Mammary epithelial cell (primary cell): Measurements from ENCODE around the gene GON4L.

ENCODE experiments used
- EZH2 ChIP-seq: IDR thresholded peaks from 2 replicates; pipeline ENCODE4 v1.6.1; 2012; ENCODE audit warnings: low read length, inconsistent platforms, borderline replicate concordance
- TF ChIP-seq, protein P1 (sequence below), 2 donors: IDR thresholded peaks in 1 of 2; conservative IDR thresholded peaks in 1 of 2; 2 replicates each; pipeline ENCODE4 v1.5.1; 2011 to 2012; ENCODE audit warnings: inconsistent platforms in 2 of 2, low read length in 2 of 2, mild to moderate bottlenecking in 2 of 2, control low read depth in 1 of 2, low read depth in 1 of 2; ENCODE audit not compliant: insufficient read depth in 1 of 2; ENCODE audit errors: extremely low read depth in 1 of 2

- TF ChIP-seq, protein P1, sequence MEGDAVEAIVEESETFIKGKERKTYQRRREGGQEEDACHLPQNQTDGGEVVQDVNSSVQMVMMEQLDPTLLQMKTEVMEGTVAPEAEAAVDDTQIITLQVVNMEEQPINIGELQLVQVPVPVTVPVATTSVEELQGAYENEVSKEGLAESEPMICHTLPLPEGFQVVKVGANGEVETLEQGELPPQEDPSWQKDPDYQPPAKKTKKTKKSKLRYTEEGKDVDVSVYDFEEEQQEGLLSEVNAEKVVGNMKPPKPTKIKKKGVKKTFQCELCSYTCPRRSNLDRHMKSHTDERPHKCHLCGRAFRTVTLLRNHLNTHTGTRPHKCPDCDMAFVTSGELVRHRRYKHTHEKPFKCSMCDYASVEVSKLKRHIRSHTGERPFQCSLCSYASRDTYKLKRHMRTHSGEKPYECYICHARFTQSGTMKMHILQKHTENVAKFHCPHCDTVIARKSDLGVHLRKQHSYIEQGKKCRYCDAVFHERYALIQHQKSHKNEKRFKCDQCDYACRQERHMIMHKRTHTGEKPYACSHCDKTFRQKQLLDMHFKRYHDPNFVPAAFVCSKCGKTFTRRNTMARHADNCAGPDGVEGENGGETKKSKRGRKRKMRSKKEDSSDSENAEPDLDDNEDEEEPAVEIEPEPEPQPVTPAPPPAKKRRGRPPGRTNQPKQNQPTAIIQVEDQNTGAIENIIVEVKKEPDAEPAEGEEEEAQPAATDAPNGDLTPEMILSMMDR (conservative IDR thresholded peaks at IDR 0.05 in 1 of 2, IDR thresholded peaks at IDR 0.05 in 1 of 2; ENCODE audit: extremely low read depth in 1 of 2, insufficient read depth in 1 of 2, low read depth in 1 of 2, low read length in 2 of 2) = no peak
- TF ChIP-seq EZH2 = no peak
Measured at GRCh38 chr1:155831279-155831976, 25.6 kb downstream of the GON4L start.
